ENCODE data around the gene CGNL1. TPM values are rescaled to one million over a fixed set of nuclear protein-coding genes. Genes with fewer than 3 reads are reported as not detected.
A peak's percentile ranks its signal among the peaks of the same experiment; 100 is the strongest.

Gene CGNL1
- total and polyA plus RNA-seq, 11 donors: 3.8 to 40.0 (median 23.4) TPM

DNA sequence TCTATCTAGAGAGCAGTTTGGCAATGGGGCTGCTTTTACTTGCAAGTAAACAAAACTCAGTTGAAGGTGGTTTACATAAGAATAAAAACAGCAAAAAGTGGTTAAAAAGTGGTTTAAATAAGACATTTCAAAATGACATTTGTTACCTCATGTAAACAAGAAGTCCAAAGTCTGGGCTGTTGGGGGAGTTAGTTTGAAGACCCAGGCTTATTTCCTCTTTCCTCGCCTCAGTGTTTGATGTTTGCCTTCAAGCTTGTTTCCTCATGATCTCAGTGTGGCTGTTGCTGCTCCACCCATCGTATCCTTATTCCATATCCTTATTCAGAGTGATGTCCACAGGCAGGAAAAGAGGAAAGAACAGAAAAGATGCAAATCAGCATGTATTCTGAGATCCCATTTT is 15.2 kb downstream of the CGNL1 start:
- intact Hi-C loops (cut with DNase I): loop anchor here in 1 of 10 donors (10.0 kb wide), 1 partner anchor 53 kb away; no protein-coding TSS in a partner anchor
- no peak for TF ChIP-seq POLR2A (IDR thresholded peaks at IDR 0.05)
- TF ChIP-seq, protein P1, sequence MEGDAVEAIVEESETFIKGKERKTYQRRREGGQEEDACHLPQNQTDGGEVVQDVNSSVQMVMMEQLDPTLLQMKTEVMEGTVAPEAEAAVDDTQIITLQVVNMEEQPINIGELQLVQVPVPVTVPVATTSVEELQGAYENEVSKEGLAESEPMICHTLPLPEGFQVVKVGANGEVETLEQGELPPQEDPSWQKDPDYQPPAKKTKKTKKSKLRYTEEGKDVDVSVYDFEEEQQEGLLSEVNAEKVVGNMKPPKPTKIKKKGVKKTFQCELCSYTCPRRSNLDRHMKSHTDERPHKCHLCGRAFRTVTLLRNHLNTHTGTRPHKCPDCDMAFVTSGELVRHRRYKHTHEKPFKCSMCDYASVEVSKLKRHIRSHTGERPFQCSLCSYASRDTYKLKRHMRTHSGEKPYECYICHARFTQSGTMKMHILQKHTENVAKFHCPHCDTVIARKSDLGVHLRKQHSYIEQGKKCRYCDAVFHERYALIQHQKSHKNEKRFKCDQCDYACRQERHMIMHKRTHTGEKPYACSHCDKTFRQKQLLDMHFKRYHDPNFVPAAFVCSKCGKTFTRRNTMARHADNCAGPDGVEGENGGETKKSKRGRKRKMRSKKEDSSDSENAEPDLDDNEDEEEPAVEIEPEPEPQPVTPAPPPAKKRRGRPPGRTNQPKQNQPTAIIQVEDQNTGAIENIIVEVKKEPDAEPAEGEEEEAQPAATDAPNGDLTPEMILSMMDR (IDR thresholded peaks at IDR 0.05): no peak
- Histone ChIP-seq H3K9me3 (no peaks in the 10 kb centered on the region), H3K4me1 (peaks cover 0 to 42% (median 16%) of the 10 kb centered on the region in 12 donors), H3K36me3 (no peaks in the 10 kb centered on the region), H3K27me3 (no peaks in the 10 kb centered on the region), H3K4me3 (no peak overlapping the region), H3K27ac (no peak overlapping the region)
- DNase-seq (no peak), ATAC-seq (no peak)
- 88 to 94% (median 90%) methylated on average over 2 of the region's 2 CpGs for WGBS, 4 donors

DNA sequence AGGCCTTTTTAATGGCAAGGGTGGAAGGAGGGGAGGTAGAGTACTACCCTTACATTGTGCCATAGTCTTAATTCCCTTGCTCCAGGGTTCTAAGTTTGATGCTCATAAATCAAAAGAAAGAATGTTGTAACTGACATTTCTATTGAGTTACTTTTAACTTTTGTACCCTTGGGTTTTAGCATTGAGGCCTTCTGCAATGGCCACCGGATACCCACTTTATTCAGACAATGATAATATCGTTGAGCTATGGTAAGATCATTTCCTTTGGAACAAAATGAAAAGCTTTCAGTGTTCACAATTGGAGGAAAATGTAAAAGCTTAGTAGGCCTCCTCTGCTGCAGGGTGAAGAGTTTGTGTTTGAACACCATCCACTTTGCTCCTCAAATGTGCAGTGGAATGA is 16.8 kb downstream of the CGNL1 start:
- DNase-seq (no peak), ATAC-seq (peak in 1 of 4 donors; percentile 34)
- intact Hi-C loops (cut with DNase I): loop anchor here in 1 of 10 donors (10.0 kb wide), 1 partner anchor 52 kb away; no protein-coding TSS in a partner anchor
- Histone ChIP-seq H3K27ac (no peak overlapping the region), H3K36me3 (no peaks in the 10 kb centered on the region), H3K27me3 (no peaks in the 10 kb centered on the region), H3K4me1 (peaks cover 0 to 37% (median 9%) of the 10 kb centered on the region in 12 donors), H3K9me3 (no peaks in the 10 kb centered on the region), H3K4me3 (no peak overlapping the region)
- no peak for TF ChIP-seq POLR2A (IDR thresholded peaks at IDR 0.05)
- TF ChIP-seq, protein P1 (IDR thresholded peaks at IDR 0.05): no peak
- WGBS, 4 donors: 39 to 55% (median 46%) methylated on average over 2 of the region's 2 CpGs

DNA sequence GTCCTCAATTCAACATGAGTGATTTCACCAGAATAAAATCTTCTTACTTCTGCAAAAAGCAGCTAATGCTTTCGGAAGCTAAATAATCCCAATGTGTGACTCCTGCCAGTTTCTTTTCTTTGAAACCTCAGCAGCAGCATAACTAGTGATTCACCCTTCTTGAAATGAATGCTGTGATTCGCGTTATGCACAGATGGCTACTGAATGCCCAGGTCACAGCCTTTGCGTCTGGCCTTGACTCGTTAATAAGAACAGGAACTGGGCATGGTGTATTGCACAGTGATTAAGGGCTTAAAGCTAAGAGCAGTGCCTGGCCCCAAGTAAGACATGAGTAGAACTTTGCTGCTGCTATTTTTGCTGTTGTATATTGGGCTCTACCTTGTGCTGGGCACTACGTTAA is 19.0 kb downstream of the CGNL1 start:
- WGBS, 4 donors: 38 to 61% (median 55%) methylated on average over 6 of the region's 6 CpGs
- no peaks in the 10 kb centered on the region for H3K27me3 ChIP-seq
- intact Hi-C loops (cut with DNase I): loop anchor here in 1 of 10 donors (10.0 kb wide), 1 partner anchor 50 kb away; no protein-coding TSS in a partner anchor
- H3K27ac ChIP-seq: peak overlapping the region in 1 of 12 donors; percentile 30
- no peak overlapping the region for H3K4me3 ChIP-seq
- H3K4me1 ChIP-seq: peaks cover 0 to 23% (median 4%) of the 10 kb centered on the region in 12 donors
- TF ChIP-seq, protein P1 (IDR thresholded peaks at IDR 0.05): no peak
- TF ChIP-seq POLR2A (IDR thresholded peaks at IDR 0.05): no peak
- ATAC-seq (peak in 3 of 4 donors; percentile 42 to 92 (median 64)), DNase-seq (no peak)
- H3K9me3 ChIP-seq: no peaks in the 10 kb centered on the region
- no peaks in the 10 kb centered on the region for H3K36me3 ChIP-seq

DNA sequence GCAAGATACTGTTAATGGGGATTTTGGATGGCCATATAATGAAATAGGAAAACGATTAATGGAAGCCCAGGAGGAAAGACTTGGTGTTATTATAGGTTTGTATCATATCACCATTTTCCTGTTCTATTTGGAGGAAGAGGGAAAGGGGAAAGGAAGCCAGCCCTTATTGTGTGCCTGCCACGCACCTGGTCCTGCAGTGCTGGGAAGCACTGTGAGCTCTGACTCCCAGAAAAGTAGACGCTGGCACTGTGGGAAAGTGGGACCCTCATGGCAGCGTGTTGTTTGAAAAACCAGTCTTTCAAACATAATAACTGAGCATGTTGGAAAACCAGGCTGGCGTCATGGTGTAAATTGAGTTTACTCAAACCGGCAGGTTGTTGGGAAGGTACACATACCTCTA is 22.0 kb downstream of the CGNL1 start:
- TF ChIP-seq, protein P1 (IDR thresholded peaks at IDR 0.05): no peak
- TF ChIP-seq POLR2A (IDR thresholded peaks at IDR 0.05): no peak
- WGBS, 4 donors: 78 to 85% (median 83%) methylated on average over 6 of the region's 6 CpGs

More for the DNA sequence above, 22.0 kb downstream of the CGNL1 start:
- DNase-seq (no peak), ATAC-seq (no peak)
- Histone ChIP-seq H3K9me3 (no peaks in the 10 kb centered on the region), H3K27me3 (no peaks in the 10 kb centered on the region), H3K4me3 (no peak overlapping the region), H3K36me3 (no peaks in the 10 kb centered on the region), H3K27ac (no peak overlapping the region), H3K4me1 (peaks cover 0 to 24% (median 6%) of the 10 kb centered on the region in 12 donors)
- intact Hi-C loops (cut with DNase I): loop anchor here in 1 of 10 donors (10.0 kb wide), 1 partner anchor 46 kb away; no protein-coding TSS in a partner anchor
